ENCODE results near the gene KCNH8.

DNA sequence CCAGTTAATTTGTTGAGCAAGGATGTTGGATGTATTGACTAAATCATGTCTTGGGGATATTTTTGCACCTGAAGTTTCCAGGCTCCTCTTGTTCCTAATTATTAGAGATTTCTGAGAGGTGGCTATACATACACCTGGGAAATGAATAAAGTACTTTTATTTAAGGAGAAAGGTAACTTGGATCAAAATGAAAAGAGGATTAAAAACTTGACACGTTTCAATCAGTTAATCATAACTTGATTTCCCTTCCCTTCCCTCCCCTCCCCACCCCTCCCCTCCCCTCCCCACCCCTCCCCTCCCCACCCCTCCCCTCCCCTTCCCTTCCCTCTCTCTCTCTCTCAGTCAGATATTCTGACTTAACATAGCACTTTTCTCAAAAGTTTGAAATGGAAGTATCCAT lies 126.3 kb downstream of the KCNH8 start:
- TF ChIP-seq, protein P1, sequence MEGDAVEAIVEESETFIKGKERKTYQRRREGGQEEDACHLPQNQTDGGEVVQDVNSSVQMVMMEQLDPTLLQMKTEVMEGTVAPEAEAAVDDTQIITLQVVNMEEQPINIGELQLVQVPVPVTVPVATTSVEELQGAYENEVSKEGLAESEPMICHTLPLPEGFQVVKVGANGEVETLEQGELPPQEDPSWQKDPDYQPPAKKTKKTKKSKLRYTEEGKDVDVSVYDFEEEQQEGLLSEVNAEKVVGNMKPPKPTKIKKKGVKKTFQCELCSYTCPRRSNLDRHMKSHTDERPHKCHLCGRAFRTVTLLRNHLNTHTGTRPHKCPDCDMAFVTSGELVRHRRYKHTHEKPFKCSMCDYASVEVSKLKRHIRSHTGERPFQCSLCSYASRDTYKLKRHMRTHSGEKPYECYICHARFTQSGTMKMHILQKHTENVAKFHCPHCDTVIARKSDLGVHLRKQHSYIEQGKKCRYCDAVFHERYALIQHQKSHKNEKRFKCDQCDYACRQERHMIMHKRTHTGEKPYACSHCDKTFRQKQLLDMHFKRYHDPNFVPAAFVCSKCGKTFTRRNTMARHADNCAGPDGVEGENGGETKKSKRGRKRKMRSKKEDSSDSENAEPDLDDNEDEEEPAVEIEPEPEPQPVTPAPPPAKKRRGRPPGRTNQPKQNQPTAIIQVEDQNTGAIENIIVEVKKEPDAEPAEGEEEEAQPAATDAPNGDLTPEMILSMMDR (IDR thresholded peaks at IDR 0.05; ENCODE audit: poor library complexity, severe bottlenecking): no peak
- no peak for TF ChIP-seq TAF1 (IDR thresholded peaks at IDR 0.05; ENCODE audit: low read depth)
- no peak for TF ChIP-seq EP300 (conservative IDR thresholded peaks at IDR 0.05; ENCODE audit: poor library complexity, severe bottlenecking)
- TF ChIP-seq, protein P2, sequence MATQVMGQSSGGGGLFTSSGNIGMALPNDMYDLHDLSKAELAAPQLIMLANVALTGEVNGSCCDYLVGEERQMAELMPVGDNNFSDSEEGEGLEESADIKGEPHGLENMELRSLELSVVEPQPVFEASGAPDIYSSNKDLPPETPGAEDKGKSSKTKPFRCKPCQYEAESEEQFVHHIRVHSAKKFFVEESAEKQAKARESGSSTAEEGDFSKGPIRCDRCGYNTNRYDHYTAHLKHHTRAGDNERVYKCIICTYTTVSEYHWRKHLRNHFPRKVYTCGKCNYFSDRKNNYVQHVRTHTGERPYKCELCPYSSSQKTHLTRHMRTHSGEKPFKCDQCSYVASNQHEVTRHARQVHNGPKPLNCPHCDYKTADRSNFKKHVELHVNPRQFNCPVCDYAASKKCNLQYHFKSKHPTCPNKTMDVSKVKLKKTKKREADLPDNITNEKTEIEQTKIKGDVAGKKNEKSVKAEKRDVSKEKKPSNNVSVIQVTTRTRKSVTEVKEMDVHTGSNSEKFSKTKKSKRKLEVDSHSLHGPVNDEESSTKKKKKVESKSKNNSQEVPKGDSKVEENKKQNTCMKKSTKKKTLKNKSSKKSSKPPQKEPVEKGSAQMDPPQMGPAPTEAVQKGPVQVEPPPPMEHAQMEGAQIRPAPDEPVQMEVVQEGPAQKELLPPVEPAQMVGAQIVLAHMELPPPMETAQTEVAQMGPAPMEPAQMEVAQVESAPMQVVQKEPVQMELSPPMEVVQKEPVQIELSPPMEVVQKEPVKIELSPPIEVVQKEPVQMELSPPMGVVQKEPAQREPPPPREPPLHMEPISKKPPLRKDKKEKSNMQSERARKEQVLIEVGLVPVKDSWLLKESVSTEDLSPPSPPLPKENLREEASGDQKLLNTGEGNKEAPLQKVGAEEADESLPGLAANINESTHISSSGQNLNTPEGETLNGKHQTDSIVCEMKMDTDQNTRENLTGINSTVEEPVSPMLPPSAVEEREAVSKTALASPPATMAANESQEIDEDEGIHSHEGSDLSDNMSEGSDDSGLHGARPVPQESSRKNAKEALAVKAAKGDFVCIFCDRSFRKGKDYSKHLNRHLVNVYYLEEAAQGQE (IDR thresholded peaks at IDR 0.05; ENCODE audit: borderline replicate concordance): no peak
- TF ChIP-seq POLR2AphosphoS5 (IDR thresholded peaks at IDR 0.05): no peak
- no peak for TF ChIP-seq RAD21 (conservative IDR thresholded peaks at IDR 0.05)
